ENCODE measurements around the gene CDH4.

CDH4 gene

GRCh38 chr20:61303217-61303616 lies 51.2 kb downstream of the CDH4 start:
- no peak for DNase-seq

GRCh38 chr20:61303675-61304074 lies 51.6 kb downstream of the CDH4 start:
- no peak for DNase-seq

GRCh38 chr20:61304750-61305149 lies 52.7 kb downstream of the CDH4 start:
- no peak for DNase-seq

GRCh38 chr20:61306937-61307475 lies 54.9 kb downstream of the CDH4 start:
- no peak for DNase-seq

GRCh38 chr20:61307686-61308476 lies 55.8 kb downstream of the CDH4 start:
- DNase-seq: no peak

GRCh38 chr20:61308477-61308774 lies 56.4 kb downstream of the CDH4 start:
- no peak for DNase-seq

- DNase-seq: no peak
Observed at GRCh38 chr20:61310954-61311353, 58.9 kb downstream of the CDH4 start.

GRCh38 chr20:61311656-61312387 lies 59.8 kb downstream of the CDH4 start:
- no peak for DNase-seq

GRCh38 chr20:61312925-61313324 lies 60.9 kb downstream of the CDH4 start:
- DNase-seq: no peak

GRCh38 chr20:61313396-61313795 lies 61.3 kb downstream of the CDH4 start:
- no peak for DNase-seq

GRCh38 chr20:61314326-61315010 lies 62.4 kb downstream of the CDH4 start:
- no peak for DNase-seq

GRCh38 chr20:61315319-61315718 lies 63.3 kb downstream of the CDH4 start:
- DNase-seq: no peak

GRCh38 chr20:61316346-61316745 lies 64.3 kb downstream of the CDH4 start:
- no peak for DNase-seq

GRCh38 chr20:61317966-61318530 lies 66.0 kb downstream of the CDH4 start:
- no peak for DNase-seq

- DNase-seq: no peak
Observed at GRCh38 chr20:61320691-61321425, 68.8 kb downstream of the CDH4 start.

GRCh38 chr20:61321481-61321880 lies 69.4 kb downstream of the CDH4 start:
- DNase-seq: no peak

- no peak for DNase-seq
Observed at GRCh38 chr20:61322151-61322865, 70.2 kb downstream of the CDH4 start.

- no peak for DNase-seq
Observed at GRCh38 chr20:61324906-61325305, 72.8 kb downstream of the CDH4 start.

- no peak for DNase-seq
Observed at GRCh38 chr20:61325718-61326117, 73.7 kb downstream of the CDH4 start.

GRCh38 chr20:61328911-61329558 lies 77.0 kb downstream of the CDH4 start:
- DNase-seq: no peak

- no peak for DNase-seq
Observed at GRCh38 chr20:61330441-61330840, 78.4 kb downstream of the CDH4 start.

All from CD4-positive, alpha-beta T cell treated with Interleukin-21 for 1 hour (primary cell).